GM18511 (cell line): Measurements from ENCODE around the gene TMEM163.
"Not testable (repeated sequence)": the region's sequence is repeated elsewhere in the genome, so short reads cannot be mapped to it uniquely, and the experiment has no call there.

Experiments
- ATAC-seq: cut with Tn5 transposase; IDR thresholded peaks from one replicate; pipeline ENCODE4 v1.9.1; 2021; ENCODE audit warnings: mild to moderate bottlenecking, moderate library complexity; ENCODE audit not compliant: unreplicated experiment

The TMEM163 gene

GRCh38 chr2:134667081-134667480, 51.7 kb downstream of the TMEM163 start:
- no peak for ATAC-seq

- no peak for ATAC-seq
Observed at GRCh38 chr2:134665727-134666506, 52.9 kb downstream of the TMEM163 start.

DNA sequence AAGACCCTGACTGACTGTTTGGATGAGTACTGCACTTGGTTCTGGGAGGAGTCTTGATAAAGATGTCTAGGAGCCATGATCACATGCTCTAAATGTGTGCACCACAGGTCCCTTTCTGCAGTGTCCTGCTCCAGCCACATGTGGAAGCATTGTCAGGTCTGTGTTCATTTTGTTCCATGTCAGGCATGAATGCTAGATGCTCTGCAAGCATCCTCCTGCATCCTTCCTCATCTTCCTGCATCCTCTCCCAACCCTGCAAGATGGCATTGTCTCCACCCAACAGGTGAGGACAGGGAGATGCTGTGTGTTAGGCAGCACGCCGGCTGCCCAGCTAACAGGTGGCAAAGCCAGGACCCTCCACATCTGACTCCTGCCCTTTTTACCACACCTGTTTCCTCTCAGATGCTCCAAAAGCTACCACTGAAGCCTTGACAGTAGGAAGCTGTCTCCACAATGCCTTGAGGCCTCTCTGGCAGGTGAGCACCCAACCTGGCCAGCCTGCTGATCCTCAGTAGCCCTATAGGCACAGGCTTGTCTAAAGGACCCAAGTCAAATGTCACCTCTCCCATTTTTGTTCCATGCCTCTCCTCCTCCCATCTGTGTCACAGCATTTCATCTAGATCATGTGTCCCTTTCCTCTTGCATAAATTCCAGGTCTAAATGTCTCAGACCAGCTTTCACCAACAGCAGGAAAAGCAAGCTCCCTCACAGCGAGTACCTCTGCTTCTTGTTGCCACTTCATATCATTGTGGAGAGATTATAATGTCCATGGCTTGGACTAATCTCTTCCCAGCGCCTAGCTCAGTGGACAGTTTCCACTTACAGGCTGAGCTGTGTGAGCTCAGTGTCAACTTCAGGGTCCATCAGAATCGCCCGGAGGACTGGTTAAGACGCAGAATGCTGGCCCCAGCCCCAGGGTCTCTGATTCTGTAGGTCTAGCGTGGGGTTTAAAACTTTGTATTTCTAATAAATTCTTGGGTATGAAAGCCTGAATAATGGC, 55.0 kb downstream of the TMEM163 start:
- no peak for ATAC-seq

DNA sequence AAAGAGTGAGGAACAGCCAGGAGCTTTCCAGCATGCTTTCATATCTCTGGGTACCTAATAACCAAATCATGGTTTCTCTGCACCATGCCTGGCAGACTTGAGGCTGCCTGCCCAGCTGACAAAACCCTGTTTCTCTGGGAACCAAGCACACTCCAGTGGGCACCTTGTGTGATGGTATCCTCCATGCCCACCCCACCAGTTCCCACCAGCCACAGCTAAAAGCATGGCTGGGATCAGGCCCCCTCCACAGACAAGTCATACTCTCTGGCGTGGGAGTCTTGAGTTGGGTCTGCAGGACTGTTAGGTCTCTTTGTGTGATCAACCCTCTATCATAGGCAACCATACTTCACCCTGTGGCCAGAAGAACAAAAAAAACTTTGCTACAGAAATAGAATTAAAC, 56.0 kb downstream of the TMEM163 start:
- no peak for ATAC-seq

DNA sequence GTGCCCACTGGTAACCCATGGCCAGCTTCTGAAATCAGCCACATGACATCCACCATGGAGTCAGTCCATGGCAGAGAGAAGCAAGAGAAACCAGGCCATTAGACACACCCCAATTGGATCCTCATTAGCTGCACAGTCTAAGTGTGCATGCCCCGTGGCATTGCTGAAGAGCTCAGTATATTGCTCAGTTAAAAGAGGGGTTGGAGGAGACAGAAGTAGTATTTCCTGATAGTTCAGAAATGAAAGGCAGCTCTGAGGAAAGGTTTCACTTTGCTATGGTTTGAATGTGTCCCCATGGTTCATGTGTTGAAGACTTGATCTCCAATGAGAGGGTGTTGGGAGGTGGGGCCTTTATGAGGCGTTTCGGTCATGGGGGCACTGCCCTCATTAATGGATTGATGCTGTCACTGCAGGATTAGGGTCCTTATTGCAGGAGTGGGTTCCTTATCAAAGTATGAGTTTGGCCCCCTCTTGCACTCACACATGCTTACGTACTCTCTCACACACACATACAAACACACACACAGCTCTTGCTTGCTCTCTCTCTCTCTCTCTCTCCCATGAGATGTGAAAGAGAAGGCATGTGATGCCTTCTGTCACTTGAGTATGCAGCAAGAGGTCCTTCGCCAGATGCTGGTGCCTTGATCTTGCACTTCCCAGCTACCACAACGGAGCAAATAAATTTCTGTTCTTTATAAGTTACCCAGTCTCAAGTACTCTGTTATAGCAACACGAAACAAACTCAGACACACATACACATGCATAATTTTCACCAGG, 58.0 kb downstream of the TMEM163 start:
- ATAC-seq: no peak

DNA sequence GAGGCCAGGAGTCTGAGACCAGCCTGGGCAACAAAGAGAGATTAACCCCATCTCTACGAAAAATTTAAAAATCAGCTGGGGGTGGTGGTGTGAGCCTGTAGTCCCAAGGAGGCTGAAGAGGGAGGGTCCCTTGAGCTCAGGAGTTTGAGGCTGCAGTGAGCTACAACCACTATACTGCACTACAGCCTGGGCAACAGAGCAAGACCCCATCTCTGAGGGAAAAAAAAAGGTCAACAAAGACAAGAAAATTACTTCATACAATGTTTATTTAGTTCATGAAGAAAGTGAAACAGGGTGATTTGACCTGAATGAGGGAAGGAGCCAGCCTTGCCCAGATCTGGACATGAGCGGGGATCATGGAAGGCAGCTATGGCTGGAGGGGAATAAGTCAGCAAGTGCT, 59.1 kb downstream of the TMEM163 start:
- no peak for ATAC-seq

- no peak for ATAC-seq
Observed at GRCh38 chr2:134657650-134658250, 61.0 kb downstream of the TMEM163 start.

DNA sequence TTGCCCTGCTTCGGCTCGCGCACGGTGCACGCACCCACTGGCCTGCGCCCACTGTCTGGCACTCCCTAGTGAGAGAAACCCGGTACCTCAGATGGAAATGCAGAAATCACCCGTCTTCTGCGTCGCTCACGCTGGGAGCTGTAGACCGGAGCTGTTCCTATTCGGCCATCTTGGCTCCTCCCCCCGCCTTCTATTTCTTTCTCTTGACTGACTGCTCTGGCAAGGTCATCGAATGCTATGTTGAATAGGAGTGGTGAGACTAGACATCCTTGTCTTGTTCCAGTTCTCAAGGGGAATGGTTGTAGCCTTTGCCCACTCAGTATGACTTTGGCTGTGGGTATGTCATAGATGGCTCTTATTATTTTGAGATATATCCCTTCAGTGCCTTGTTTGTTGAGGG, 62.4 kb downstream of the TMEM163 start:
- ATAC-seq: not testable (repeated sequence)

GRCh38 chr2:134648586-134648985, 70.2 kb downstream of the TMEM163 start:
- no peak for ATAC-seq

- no peak for ATAC-seq
Observed at GRCh38 chr2:134647607-134648256, 71.1 kb downstream of the TMEM163 start.

GRCh38 chr2:134642938-134643337, 75.9 kb downstream of the TMEM163 start:
- ATAC-seq: no peak

DNA sequence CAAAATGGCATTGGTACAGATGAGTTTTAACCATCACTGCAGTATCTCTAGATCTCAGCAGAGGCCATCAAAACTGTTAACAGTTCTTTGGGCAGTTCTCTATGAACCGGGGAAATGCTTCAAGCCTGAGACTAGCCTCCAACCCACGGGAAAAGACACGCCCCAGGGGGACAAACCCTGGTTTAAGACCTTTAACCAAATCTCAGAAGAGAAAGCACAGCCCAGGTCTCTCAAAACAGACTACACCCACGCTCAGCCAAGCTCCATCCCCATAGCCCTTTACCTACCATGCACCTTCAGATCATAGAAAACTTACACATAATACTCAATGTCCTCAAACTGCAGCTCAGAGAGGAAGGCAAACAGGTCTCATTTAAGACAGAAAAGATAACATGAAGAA, 78.3 kb downstream of the TMEM163 start:
- no peak for ATAC-seq

DNA sequence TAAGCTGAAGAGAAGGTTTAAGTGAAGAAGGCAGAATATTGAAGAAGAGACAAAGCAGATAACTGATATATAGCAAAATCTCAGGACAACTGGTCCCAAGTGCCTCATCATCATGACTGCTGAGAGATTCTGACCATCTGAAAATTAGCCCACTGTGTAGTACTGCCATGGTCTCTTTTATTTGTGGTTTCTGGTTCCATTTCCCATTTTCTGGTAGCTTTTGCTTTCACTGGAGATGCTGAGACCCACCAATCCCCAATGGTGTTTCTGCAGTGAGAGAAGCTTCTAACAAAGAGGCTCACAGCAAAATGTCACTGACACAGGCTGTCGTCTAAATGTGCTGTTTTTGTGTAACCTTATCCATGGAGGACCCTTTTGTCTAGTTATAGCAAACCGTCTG, 79.5 kb downstream of the TMEM163 start:
- no peak for ATAC-seq

DNA sequence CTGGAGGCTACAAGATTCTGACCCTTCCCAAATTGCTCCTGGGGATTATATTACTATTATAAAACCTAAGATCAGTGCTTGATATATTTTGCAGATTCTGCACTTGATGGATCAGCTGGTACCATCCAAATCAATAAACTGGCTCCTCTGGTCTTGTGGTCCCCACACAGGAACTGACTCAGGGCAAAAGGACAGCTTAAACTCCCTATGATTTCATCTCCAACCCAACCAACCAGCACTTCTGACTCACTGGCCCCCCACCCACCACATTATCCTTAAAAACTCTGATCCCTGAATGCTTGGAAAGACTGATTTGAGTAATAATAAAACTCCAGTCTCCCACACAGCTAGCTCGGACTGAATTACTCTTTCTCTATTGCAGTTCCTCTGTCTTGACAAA, 82.1 kb downstream of the TMEM163 start:
- no peak for ATAC-seq

DNA sequence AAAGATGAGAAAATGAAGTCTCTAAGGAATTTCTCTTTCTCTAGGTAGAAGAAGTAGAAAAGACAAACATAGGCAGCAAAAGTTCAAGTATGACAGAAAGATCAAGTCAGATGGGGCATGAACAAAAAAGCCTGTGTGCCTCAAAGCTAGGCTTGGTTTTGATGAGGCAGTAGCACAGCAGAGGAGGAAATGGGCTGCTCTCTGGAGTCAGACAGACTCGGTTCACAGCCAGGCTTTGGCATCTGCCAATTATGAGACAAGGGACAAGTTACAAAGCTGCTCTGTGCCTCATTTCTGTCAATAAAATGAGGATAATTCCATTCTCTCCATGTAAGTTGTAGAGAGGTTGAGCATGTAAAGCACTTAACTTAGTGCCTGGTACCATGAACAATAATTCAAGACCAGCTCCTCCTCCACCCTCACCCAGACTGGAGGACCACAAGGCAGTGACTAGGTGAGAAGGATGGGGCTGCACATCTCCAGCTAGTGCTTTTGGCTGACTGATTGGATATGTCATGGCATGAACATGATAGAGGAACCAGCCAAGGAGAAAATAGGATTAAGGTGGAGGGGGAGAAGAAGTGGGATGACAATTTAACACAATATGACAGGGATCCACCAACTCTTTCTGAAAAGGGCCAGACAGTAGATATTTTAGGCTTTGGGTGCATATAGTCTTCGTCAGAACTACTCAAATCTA, 84.6 kb downstream of the TMEM163 start:
- ATAC-seq: no peak

GRCh38 chr2:134630504-134631159, 88.2 kb downstream of the TMEM163 start:
- ATAC-seq: no peak

GRCh38 chr2:134628453-134628852, 90.3 kb downstream of the TMEM163 start:
- no peak for ATAC-seq

- no peak for ATAC-seq
Observed at GRCh38 chr2:134626781-134627180, 92.0 kb downstream of the TMEM163 start.

- no peak for ATAC-seq
Observed at GRCh38 chr2:134625311-134625710, 93.5 kb downstream of the TMEM163 start.
